Raji (cell line): ENCODE measurements around the gene ASIP.

ENCODE experiments used
- POLR2A ChIP-seq: IDR thresholded peaks from 2 replicates; pipeline ENCODE4 v1.6.1; 2011; ENCODE audit warnings: low read depth, low read length, control low read depth; ENCODE audit not compliant: insufficient read depth

The ASIP gene

DNA sequence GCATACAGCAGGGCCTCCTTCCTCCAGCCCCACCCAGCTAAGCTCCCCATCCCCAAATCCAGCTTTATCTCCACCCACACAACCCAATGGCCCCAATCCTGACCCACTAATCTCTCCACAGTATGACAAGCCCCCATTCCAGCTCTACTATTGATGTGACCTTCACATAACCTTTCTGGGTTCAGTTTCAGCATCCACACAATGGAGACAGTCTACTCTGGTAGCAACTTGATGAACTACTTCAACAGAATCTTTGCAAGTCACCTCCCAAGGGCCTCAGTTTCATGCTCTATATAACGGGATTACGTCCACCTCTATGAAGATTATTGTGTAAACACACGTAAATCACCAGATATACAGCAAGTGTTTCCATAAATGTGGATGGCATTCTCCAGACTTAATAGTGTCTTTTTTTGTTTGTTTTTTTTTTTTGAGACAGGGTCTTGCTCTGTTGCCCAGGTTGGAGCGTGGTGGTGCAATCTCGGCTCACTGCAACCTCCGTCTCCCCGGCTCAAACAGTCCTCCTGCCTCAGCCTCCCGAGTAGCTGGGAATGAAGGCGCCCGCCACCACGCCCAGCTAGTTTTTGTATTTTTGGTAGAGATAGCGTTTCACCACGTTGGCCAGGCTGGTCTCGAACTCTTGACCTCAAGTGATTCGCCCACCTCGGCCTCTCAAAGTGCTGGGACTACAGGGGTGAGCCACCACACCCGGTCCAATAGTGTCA lies 60.5 kb downstream of the ASIP start:
- no peak for TF ChIP-seq POLR2A

DNA sequence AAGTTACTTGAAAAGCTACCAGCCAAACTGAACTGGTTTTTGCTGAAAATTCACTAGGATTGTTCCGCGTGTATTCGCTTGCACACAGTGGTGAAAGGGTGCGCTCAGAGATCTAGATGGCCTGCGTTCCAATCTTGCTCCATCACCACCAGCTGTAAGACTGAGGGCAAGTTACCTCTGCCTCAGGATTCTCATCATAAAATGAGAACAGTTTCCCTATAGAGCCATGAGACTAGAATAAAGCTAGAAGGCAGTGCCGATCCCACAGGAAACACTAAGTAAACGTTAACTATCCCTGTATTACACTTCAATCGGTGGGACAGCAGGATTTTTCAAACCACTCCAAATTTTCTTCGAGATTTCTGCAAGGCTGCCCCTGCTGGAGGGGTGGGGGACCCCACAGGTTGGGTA lies 61.1 kb downstream of the ASIP start:
- TF ChIP-seq POLR2A = no peak

DNA sequence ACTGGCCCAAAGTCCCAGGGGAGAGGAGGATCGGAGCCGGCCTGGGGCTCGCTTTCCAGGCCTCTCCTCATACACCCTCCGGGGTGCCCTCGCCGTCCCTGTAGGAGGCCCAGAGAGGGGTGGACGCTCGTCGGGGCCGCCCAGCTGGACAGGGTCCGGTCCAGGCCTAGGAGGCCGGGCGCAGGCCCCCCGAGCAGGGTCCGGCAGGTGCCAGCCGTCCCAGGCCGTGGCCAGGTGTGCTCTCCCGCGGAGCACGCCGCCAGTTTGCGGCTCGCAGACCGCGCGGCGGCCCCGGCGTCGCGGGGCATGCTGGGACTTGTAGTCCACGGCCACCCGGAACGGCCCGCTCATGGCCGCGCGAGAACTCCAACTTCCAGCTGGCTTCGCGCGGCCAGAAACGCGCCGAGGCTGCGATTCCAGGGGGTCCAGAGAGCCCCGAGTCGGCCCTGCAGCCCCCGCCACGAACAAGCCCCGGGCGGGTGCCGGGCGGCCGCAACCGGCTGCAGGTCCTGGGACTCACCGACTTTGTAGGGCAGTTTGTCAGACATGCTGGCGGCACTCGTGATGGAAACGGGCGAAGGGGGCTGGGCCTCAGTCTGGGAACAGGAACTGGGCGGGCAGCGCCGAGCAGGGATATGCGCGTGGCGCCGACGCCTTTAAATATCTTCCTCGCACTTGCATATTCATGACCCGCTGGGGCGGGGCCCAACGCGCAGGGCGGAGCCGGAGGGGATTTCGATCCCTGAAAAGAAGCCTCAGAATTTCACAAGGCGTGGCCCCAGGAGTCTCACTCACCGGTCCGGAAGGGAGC lies 61.7 kb downstream of the ASIP start, which contains the start of gene AHCY:
Gene AHCY (minus strand): TSS at position 633 of the 811 bp plus-strand sequence. CDS start 85 bp downstream, at position 548.
- peak; percentile 98 for TF ChIP-seq POLR2A

DNA sequence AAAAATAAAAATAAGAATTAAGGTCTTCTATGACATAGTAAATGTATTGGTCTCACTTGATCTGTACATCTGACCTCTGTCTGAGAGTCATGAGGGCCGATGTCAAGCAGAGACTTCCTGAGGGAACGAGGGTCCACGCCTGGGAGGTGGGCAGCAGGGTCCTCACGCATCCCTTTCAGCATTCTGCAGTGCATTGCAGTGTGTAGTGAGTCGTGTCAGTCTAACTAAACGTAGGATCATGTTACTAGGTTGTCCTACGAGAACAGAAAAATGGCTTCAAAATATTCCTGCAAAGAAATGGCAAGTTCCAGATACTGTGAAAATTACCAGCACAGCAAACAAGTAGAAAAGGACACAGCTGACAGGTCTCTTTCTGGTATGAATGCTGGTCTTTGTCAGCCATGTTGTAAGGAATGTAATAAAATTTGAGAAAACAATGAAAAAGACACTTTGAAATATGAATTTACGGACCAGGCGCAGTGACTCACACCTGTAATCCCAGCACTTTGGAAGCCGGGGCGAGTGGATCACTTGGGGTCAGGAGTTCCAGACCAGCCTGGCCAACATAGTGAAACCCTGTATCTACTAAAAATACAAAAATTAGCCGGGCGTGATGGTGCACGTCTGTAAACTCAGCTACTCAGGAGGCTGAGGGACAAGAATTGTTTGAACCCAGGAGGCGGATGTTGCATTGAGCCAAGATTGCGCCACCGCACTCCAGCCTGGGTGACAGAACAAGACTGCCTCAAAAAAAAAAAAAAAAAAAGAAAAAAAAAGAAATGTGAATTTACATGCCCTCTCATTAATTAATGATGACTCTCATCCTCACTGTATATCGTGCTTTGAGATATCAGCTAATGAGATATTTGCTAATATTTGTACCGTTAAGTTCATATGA lies 64.4 kb downstream of the ASIP start:
- TF ChIP-seq POLR2A = no peak

DNA sequence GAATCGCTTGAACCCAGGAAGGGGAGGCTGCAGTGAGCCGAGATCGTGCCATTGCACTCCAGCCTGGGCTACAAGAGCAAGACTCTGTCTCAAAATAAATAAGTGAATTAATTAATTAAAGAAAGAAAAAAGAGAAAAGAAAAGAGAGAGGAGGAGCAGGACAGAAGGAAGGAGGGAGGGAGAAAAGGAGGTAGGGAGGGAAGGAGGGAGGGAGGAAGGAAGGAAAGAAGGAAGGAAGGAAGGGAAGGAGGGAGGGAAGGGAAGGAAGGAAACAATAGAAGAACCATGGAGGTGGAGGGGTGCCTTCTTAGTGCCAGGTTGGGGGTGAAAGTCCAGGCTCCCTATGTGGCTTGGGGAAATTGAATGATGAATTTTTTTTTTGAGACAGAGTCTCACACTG lies 68.5 kb downstream of the ASIP start:
- no peak for TF ChIP-seq POLR2A

DNA sequence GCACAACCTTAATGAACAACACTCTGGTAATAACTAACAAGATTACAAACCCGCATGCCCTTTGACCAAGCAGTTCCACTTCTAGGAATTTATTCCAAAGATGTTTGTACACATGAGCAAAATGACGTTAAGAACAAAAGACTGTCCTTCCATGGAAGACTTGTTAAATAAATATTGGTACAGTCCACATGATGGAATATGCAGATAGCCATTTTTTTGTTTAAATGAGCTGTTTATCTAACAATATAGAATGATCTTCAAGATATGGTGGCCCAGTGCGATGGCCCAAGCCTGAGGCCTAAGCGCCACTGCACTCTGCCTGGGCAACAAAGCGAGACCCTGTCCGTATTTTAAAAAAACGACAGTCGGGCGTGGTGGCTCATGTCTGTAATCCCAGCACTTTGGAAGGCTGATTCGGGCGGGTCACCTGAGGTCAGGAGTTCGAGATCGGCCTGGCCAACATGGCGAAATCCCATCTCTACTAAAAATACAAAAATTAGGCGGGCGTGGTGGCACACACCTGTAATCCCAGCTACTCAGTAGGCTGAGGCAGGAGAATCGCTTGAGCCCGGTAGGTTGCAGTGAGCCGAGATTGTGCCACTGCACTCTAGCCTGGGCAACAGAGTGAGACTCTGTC lies 69.4 kb downstream of the ASIP start:
- TF ChIP-seq POLR2A = no peak

DNA sequence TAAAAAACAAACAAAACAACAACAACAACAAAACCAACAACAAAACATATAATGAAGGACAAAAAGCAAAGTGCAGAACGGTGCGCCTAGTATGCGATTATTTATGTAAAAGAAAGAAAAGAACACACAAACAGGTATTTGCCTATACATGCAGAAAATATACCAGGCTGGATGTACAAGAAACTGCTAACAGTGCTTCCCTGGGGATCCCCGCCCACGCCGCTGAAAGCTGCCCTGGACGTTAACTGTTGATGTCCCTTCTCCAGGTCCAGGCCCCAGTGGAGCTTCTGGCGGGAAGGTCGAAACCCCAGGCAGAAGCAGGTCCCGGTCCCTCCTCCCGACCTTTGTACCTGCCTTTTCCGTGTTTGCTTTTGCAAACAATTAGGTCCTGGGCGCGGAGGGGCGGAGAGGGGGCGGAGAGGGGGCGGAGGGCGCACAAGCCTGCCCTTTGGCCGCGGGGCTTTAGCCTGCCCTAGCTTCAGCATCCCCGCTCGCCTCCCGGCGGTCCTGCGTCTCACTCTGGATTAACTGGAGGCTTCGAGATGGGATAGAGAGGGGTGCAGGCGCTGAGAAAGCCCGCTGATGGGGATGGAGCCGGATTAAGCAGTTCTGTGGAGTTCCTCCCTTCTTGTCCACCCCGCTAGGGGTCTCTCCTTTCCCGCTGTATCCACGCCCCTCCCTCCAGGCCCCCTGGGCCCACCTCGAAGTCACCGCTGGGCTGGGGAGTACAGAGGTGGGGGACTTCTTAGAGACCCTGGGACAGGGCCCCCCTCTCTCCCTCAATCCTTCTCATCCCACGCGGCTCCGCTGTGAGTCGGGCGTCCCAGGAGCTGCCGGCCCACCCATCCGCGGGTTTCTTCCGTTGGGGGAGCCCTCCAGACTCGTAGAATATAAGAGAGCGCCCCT lies 70.1 kb downstream of the ASIP start:
- no peak for TF ChIP-seq POLR2A

DNA sequence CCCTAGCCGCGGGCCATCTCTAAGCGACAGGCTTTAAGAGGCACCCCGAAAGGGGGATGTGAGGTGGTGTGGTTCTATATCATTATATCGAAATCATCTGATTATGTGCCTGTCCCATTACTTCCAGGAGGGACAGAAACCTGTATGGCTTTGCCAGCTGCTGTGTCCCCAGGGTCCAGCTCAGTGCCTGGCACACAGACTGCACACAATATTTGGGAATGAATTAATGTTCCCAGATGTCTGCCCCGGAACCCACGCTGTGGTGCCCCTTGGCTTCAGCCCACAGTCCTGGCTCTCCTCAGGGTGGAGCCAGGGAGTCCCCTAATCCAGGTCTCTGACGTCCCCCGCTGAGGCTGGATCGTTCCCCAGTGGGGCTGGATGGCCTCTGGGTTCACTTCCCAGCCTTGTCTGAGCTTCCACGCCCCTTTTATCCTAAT lies 70.8 kb downstream of the ASIP start:
- no peak for TF ChIP-seq POLR2A

DNA sequence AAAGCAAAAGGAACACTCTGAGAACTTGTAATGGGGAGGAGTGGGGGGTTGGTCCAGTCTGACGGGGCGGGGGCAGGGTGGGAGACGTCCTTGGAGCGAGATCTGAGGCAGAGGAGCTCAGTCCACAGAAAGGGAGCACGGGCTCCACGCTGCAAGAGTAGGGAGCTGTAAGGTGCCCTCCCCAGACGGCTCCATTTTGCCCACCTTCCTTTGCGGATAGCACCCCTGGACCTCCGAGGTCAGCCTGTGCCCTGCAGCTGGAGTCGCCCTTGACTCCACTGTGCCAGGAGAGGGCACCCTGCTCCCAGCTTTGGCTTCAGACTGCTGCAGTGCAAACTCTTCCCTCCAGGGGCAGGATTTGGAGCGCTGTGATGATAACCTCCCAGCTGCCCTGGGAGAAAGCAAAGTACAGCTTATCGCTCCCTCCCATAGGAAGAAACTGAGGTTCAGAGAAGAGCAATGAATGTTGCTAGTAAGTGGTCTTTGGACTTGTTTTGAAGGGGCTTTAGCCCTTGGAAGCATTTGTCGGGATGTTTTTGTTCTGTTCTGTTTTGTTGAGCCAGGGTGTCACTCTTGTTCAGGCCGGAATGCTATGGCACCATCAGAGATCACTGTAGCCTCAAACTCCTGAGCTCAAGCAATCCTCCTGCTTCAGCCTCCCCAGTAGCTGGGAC lies 71.5 kb downstream of the ASIP start:
- no peak for TF ChIP-seq POLR2A

DNA sequence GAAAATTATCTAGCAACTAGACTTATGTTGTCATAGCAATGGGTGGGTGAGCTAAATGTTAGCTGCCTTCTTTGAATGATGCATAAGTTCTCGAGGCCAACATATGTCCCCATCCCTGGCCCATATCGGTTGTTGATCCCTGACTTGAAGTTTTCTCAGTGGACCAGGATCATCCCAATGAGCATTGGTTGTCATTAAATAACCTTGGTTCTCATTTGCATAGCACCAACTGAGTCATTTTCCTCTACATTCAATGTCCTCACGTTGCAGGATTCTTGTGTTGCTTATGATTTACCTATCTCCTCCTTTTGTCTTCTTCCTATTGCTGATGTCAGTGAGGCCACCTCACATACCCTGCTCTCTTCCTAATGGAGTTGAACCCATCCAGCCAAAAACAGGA lies 74.0 kb downstream of the ASIP start:
- TF ChIP-seq POLR2A = no peak

DNA sequence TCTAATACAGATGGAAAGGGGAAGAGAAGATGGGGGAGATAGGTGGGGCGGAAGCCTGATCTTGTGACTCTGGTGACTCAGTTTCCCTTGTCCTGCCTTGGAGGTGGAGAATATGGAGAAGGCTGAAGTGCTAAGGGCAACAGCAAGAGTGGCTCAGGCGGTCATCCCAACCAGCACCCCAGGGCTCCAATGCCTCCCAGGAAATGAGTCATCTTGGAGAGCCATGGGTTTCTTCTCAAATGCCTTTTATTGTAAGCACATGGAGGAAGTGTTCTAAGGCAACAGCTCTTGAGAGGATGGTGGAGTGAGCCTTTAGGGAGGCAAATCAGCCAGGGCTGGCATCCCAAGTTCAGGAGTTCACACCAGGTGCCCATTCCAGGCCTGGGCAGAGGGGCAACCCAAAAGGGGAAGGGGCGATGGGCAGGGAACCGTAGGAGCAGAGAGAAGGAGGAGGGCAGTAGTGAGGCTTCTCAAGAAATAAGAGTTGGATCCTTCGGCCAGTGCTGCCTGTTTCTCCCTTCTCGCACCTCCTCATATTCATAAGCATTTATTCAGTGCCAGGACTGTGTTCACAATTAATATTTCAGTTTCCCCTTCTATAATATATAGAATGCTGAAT lies 75.1 kb downstream of the ASIP start:
- TF ChIP-seq POLR2A = no peak
